OCI-LY3 (cell line): ENCODE measurements around the gene IGFBPL1.

Experiments
- CTCF ChIP-seq: fragments of 200-600, 300-600 bp; sonication (generic); IDR thresholded peaks from 2 replicates; pipeline ENCODE4 v1.5.1; 2014; ENCODE audit warnings: antibody characterized with exemption, low read length, low read depth
- EZH2phosphoT487 ChIP-seq: fragments of 200-600 bp; shearing (Covaris generic); IDR thresholded peaks from 2 replicates; pipeline ENCODE4 v1.6.1; 2018; ENCODE audit warnings: antibody characterized with exemption, mixed run types, low read depth

GRCh38 chr9:38370176-38370575 is 54.1 kb downstream of the IGFBPL1 start:
- TF ChIP-seq CTCF (no peak), EZH2phosphoT487 (no peak)
